Osteocyte (in vitro differentiated cells): ENCODE results near the gene CACNA1F. TPM values are rescaled to one million over a fixed set of nuclear protein-coding genes. Genes with fewer than 3 reads are reported as not detected.
"Not testable (repeated sequence)": the region's sequence is repeated elsewhere in the genome, so short reads cannot be mapped to it uniquely, and the experiment has no call there.

Experiments
- DNase-seq: peaks from one replicate; pipeline ENCODE4 v3.0.0; 2021; ENCODE audit warnings: mixed read lengths; ENCODE audit not compliant: unreplicated experiment; ENCODE audit errors: extremely low spot score
- H3K27ac Mint-ChIP-seq: one replicate; pipeline ENCODE4 v1.8.0; 2021; ENCODE audit warnings: mild to moderate bottlenecking, mixed read lengths; ENCODE audit not compliant: unreplicated experiment
- H3K27me3 Mint-ChIP-seq: one replicate; pipeline ENCODE4 v1.8.0; 2021; ENCODE audit warnings: mixed read lengths; ENCODE audit not compliant: unreplicated experiment
- H3K36me3 Mint-ChIP-seq: one replicate; pipeline ENCODE4 v1.8.0; 2021; ENCODE audit warnings: mixed read lengths; ENCODE audit not compliant: unreplicated experiment
- H3K4me1 Mint-ChIP-seq: one replicate; pipeline ENCODE4 v1.8.0; 2021; ENCODE audit warnings: mixed read lengths; ENCODE audit not compliant: unreplicated experiment
- H3K4me3 Mint-ChIP-seq: one replicate; pipeline ENCODE4 v1.8.0; 2021; ENCODE audit warnings: mild to moderate bottlenecking, moderate library complexity, mixed read lengths; ENCODE audit not compliant: unreplicated experiment
- H3K9me3 Mint-ChIP-seq: one replicate; pipeline ENCODE4 v1.8.0; 2021; ENCODE audit warnings: mixed read lengths; ENCODE audit not compliant: unreplicated experiment
- CTCF ChIP-seq: fragments of 200-600 bp; sonication (generic); IDR thresholded peaks from 2 replicates; pipeline ENCODE4 v1.5.0; 2021; ENCODE audit warnings: antibody characterized with exemption, mild to moderate bottlenecking, moderate library complexity
- total RNA-seq: library from RNA; stranded (reverse); gene quantifications from 2 replicates; pipeline ENCODE4 v1.2.1, GENCODE V29; 2021

The CACNA1F gene
- total RNA-seq, 1 donor from 2014 or later: not detected

- H3K4me1 Mint-ChIP-seq: peaks cover 11% of the 10 kb centered on the region
- no peaks in the 10 kb centered on the region for H3K27me3 Mint-ChIP-seq
- no peak overlapping the region for H3K4me3 Mint-ChIP-seq
- TF ChIP-seq CTCF: no peak
- DNase-seq: no peak
- peaks cover 19% of the 10 kb centered on the region for H3K36me3 Mint-ChIP-seq
- peak overlapping the region; percentile 27 for H3K27ac Mint-ChIP-seq
- H3K9me3 Mint-ChIP-seq: peaks cover 4% of the 10 kb centered on the region
Observed at GRCh38 chrX:49177338-49177833, 55.8 kb downstream of the CACNA1F start.

GRCh38 chrX:49176421-49177326, 56.5 kb downstream of the CACNA1F start:
- Mint-ChIP-seq H3K36me3 (peaks cover 19% of the 10 kb centered on the region), H3K4me1 (peaks cover 13% of the 10 kb centered on the region), H3K27me3 (no peaks in the 10 kb centered on the region), H3K27ac (no peak overlapping the region), H3K9me3 (peaks cover 4% of the 10 kb centered on the region), H3K4me3 (no peak overlapping the region)
- no peak for TF ChIP-seq CTCF
- DNase-seq: no peak

DNA sequence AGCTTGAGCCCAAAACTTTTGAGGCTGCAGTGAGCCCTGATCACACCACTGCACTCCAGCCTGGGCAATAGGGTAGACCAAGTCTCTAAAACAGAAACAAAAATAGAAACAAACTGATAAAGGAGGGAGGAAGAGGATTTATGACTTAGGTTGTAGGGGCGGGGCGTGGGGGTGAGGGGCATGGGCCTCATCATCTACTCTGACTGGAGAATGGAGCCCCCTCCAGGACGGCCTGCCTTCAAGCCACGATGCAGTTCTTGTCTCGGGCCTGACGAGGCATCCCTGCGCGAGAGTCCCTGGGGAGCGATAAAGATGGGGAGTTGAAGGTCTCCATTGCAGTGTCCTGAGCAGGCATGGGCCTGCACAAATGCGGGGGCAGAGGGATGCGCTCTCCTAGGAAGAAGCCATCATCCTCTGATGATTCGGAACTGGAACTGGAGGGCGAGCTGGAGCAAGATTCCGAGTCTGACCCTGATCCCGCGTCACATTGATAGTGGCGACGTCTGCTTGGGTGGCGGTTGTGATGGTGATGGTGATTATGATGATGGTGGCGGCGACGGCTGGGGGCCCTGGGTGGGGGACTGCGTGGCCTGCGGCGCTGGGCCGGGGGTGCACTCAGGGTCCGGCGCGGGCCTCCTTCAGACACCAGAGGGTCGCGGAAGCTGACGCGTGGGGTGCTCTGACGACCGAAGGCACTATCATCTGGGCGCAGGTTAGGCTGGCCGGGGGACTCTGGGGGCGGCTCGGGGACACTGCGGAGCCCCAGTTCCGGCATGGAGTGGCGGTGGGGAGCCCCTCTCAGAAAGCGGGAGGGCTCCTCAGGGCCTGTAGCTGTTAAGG, 57.5 kb downstream of the CACNA1F start:
- no peak for TF ChIP-seq CTCF
- Mint-ChIP-seq H3K27ac (no peak overlapping the region), H3K9me3 (peaks cover 4% of the 10 kb centered on the region)

GRCh38 chrX:49174723-49175122, 58.4 kb downstream of the CACNA1F start:
- no peak overlapping the region for H3K4me3 Mint-ChIP-seq
- no peaks in the 10 kb centered on the region for H3K27me3 Mint-ChIP-seq
- H3K27ac Mint-ChIP-seq: no peak overlapping the region
- H3K36me3 Mint-ChIP-seq: peaks cover 19% of the 10 kb centered on the region
- no peak for TF ChIP-seq CTCF
- no peak for DNase-seq
- peaks cover 4% of the 10 kb centered on the region for H3K9me3 Mint-ChIP-seq
- peaks cover 13% of the 10 kb centered on the region for H3K4me1 Mint-ChIP-seq

More for the DNA sequence above, 57.5 kb downstream of the CACNA1F start:
- no peak for DNase-seq
- peaks cover 19% of the 10 kb centered on the region for H3K36me3 Mint-ChIP-seq
- peaks cover 13% of the 10 kb centered on the region for H3K4me1 Mint-ChIP-seq
- H3K4me3 Mint-ChIP-seq: no peak overlapping the region
- no peaks in the 10 kb centered on the region for H3K27me3 Mint-ChIP-seq

DNA sequence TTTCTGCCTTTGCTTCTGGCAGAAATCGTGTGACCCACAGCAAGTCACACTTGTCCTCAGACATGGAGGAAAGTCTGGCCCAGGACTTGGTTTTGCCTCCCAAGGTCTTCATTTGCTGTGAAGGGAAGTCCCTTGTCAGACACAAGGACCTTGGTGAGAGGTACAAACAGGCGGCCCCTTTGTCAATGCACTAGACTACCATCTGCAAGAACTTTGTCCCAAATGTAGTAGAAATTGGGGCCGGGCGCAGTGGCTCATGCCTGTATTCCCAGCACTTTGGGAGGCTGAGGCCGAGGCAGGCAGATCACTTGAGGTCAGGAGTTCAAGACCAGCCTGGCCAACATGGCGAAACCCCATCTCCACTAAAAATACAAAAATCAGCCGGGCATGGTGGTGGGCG, 59.6 kb downstream of the CACNA1F start:
- peaks cover 13% of the 10 kb centered on the region for H3K4me1 Mint-ChIP-seq
- not testable (repeated sequence) for H3K27me3 Mint-ChIP-seq, H3K9me3 Mint-ChIP-seq, H3K27ac Mint-ChIP-seq, DNase-seq
- peaks cover 14% of the 10 kb centered on the region for H3K36me3 Mint-ChIP-seq
- peak overlapping the region; percentile 86 for H3K4me3 Mint-ChIP-seq
